Measurements from ENCODE around the gene KLF7. TPM values are rescaled to one million over a fixed set of nuclear protein-coding genes. Genes with fewer than 3 reads are reported as not detected.

KLF7 gene
- total RNA-seq, 6 experiments from 2014 or later: 3.3 to 14.2 (median 10.2) TPM

DNA sequence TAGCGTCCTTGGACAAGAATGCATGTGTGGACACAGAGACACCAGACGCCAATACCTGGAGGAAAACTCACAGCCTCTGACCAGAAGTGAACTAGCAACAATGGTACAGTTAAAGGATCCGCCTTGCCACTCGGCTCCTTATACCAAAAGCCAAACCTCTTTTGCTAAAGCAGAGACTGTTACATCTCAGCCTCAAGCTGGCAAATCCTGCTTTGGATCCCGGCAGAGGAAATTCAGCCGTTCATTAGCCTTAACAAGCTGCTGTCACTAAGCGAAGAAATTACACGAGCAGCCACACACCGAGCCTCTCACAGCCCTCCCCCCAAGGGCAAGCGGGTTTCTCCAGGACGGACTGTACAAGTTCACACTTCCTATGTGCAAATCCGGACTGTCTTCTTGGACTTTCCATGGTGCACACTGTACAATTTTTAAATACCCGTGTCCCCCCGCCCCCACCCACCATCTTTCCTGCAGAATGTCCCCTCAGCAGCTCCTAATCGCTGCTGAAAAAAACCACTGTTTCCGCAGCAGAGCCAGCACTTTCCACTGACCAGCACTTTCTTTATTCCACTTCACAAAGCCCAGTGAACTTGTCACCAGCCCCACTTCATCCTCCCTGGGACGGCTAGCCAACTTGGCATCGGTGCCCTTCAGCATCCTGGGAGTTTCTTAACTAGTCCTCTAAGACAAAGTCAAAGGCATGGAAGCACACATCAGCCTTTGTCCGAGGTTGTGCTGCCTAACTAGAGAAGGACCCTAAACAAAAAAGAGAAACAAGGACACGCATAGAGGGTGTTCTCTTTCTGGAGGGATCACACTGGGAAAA lies 1.5 kb downstream of the KLF7 start:
- Histone ChIP-seq H3K27me3 (no peaks in the 10 kb centered on the region), H3K27ac (peak overlapping the region; percentile 94 to 100 (median 97)), H3K4me3 (peak overlapping the region; percentile 58 to 66 (median 61)), H3K4me1 (peaks cover 0 to 8% (median 1%) of the 10 kb centered on the region in 4 donors), H3K9me3 (no peaks in the 10 kb centered on the region), H3K36me3 (no peaks in the 10 kb centered on the region)
- peak; percentile 44 for TF ChIP-seq POLR2A (IDR thresholded peaks at IDR 0.05)
- TF ChIP-seq, protein P1, sequence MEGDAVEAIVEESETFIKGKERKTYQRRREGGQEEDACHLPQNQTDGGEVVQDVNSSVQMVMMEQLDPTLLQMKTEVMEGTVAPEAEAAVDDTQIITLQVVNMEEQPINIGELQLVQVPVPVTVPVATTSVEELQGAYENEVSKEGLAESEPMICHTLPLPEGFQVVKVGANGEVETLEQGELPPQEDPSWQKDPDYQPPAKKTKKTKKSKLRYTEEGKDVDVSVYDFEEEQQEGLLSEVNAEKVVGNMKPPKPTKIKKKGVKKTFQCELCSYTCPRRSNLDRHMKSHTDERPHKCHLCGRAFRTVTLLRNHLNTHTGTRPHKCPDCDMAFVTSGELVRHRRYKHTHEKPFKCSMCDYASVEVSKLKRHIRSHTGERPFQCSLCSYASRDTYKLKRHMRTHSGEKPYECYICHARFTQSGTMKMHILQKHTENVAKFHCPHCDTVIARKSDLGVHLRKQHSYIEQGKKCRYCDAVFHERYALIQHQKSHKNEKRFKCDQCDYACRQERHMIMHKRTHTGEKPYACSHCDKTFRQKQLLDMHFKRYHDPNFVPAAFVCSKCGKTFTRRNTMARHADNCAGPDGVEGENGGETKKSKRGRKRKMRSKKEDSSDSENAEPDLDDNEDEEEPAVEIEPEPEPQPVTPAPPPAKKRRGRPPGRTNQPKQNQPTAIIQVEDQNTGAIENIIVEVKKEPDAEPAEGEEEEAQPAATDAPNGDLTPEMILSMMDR (IDR thresholded peaks at IDR 0.05): no peak
- peak; percentile 61 to 70 (median 68) for DNase-seq
- under 1% methylated on average over 17 of the region's 20 CpGs for WGBS (ENCODE audit: insufficient coverage, low coverage, low lambda C conversion rate, missing lambda C conversion rate)
- ATAC-seq: peak; percentile 13 to 48 (median 18)
- intact Hi-C loops (cut with DNase I): no loop called here

DNA sequence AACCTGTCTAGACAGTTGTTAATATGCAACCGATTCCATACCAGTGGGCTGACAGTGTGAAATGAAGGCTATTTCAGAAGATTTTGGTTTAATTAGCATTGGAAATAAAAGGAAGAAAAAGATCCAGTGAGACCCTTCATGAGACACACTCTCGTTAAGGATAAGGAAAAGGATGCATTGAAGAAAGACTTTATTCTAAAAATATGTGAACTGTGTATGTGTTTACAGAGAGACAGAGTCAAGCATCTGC lies 2.1 kb downstream of the KLF7 start:
- no peaks in the 10 kb centered on the region for H3K36me3 ChIP-seq
- TF ChIP-seq, protein P1 (IDR thresholded peaks at IDR 0.05): no peak
- no peak for TF ChIP-seq POLR2A (IDR thresholded peaks at IDR 0.05)
- H3K4me3 ChIP-seq: peak overlapping the region; percentile 58 to 66 (median 61)
- H3K27me3 ChIP-seq: no peaks in the 10 kb centered on the region
- intact Hi-C loops (cut with DNase I): no loop called here
- H3K4me1 ChIP-seq: peaks cover 0 to 8% (median 1%) of the 10 kb centered on the region in 4 donors
- no peaks in the 10 kb centered on the region for H3K9me3 ChIP-seq
- ATAC-seq (no peak), DNase-seq (no peak)
- whole genome bisulfite sequencing (ENCODE audit: insufficient coverage, low coverage, low lambda C conversion rate, missing lambda C conversion rate): 3% methylated on average over 2 of the region's 2 CpGs
- peak overlapping the region; percentile 94 to 100 (median 97) for H3K27ac ChIP-seq

DNA sequence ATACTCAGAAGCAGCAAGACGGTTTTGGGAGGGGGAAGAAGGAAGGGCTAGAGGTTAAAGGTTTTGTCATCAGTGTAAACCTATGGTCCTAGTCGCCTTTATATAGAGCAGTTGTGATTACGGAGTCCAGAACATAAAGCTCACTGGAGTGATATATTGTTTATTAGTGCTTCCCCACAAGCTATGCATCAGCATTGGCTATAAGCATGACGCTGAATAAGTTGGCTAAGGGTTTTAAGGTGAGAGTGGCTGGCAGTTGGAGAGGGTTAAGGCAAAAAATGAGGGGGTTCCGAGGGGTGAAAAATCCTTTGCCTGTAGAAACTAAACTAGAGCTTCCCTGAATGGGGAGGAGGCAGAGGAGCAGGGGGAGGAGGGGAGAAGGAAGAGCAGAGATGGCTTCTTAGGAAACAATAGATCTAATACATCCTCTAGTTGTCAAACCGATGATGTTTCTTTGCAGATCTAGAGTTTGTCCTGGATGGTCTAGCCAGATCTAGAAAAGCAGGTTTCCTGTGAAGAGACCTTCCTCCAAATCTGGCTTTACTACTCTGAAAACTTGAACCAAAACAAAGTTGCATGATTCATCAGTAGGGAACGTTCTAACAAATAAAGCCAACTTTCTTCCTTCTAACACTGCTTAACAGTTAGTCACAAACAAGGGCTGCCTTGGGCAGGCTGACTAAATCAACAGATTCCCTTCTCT lies 2.5 kb downstream of the KLF7 start:
- peak in 1 of 3 donors; percentile 43 for DNase-seq
- no peak for TF ChIP-seq POLR2A (IDR thresholded peaks at IDR 0.05)
- TF ChIP-seq, protein P1 (IDR thresholded peaks at IDR 0.05): no peak
- WGBS (ENCODE audit: insufficient coverage, low coverage, low lambda C conversion rate, missing lambda C conversion rate): 44% methylated on average over 7 of the region's 7 CpGs
- no peaks in the 10 kb centered on the region for H3K36me3 ChIP-seq
- peak overlapping the region; percentile 94 to 100 (median 97) for H3K27ac ChIP-seq
- no peaks in the 10 kb centered on the region for H3K9me3 ChIP-seq
- intact Hi-C loops (cut with DNase I): no loop called here
- ATAC-seq: peak in 2 of 4 donors; percentile 5 to 41
- no peaks in the 10 kb centered on the region for H3K27me3 ChIP-seq
- H3K4me3 ChIP-seq: peak overlapping the region; percentile 58 to 66 (median 61)
- peaks cover 0 to 8% (median 1%) of the 10 kb centered on the region in 4 donors for H3K4me1 ChIP-seq

DNA sequence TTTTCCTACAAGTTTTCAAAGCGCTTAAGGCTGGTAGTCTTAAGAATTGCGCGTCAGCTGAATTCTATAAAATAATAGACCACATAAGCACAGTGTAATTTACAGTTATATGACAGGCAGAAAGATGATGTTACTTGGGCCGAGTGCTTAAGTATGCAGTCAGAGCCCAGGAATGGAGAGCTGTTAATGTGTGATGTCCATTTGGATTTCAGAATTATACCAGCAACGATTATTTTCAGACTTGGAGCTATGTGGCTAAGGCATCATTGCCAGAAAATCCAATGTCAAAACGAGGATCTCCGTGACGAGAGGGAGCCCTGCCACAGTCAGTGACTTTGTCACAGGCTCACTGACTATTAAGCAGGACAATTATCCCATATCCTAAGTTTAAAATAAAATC lies 3.4 kb downstream of the KLF7 start:
- intact Hi-C loops (cut with DNase I): no loop called here
- Histone ChIP-seq H3K27ac (peak overlapping the region; percentile 94 to 100 (median 97)), H3K27me3 (no peaks in the 10 kb centered on the region), H3K36me3 (no peaks in the 10 kb centered on the region), H3K9me3 (no peaks in the 10 kb centered on the region), H3K4me3 (peak overlapping the region in 1 of 3 donors; percentile 66), H3K4me1 (peaks cover 0 to 8% (median 3%) of the 10 kb centered on the region in 4 donors)
- TF ChIP-seq, protein P1 (IDR thresholded peaks at IDR 0.05): no peak
- TF ChIP-seq POLR2A (IDR thresholded peaks at IDR 0.05): no peak
- WGBS (ENCODE audit: insufficient coverage, low coverage, low lambda C conversion rate, missing lambda C conversion rate): 64% methylated on average over 8 of the region's 8 CpGs
- ATAC-seq (no peak), DNase-seq (no peak)

Data from right lobe of liver (tissue), 6 donors.